Endothelial cell (in vitro differentiated cells): ENCODE measurements around the gene KCNH8. TPM values are rescaled to one million over a fixed set of nuclear protein-coding genes. Genes with fewer than 3 reads are reported as not detected.

Experiments
- DNase-seq: peaks from one replicate; pipeline ENCODE4 v3.0.0; 2021; ENCODE audit warnings: low spot score
- H3K27ac Mint-ChIP-seq: one replicate; pipeline ENCODE4 v1.8.0; 2021; ENCODE audit warnings: mixed read lengths, inconsistent platforms; ENCODE audit not compliant: unreplicated experiment
- H3K27me3 Mint-ChIP-seq: one replicate; pipeline ENCODE4 v1.8.0; 2021; ENCODE audit warnings: mild to moderate bottlenecking, moderate library complexity, mixed read lengths, inconsistent platforms; ENCODE audit not compliant: unreplicated experiment
- H3K36me3 Mint-ChIP-seq: one replicate; pipeline ENCODE4 v1.8.0; 2021; ENCODE audit warnings: mild to moderate bottlenecking, low read depth, mixed read lengths, inconsistent platforms; ENCODE audit not compliant: unreplicated experiment
- H3K4me1 Mint-ChIP-seq: one replicate; pipeline ENCODE4 v1.8.0; 2021; ENCODE audit warnings: mild to moderate bottlenecking, mixed read lengths, inconsistent platforms; ENCODE audit not compliant: unreplicated experiment
- H3K4me3 Mint-ChIP-seq: one replicate; pipeline ENCODE4 v1.8.0; 2021; ENCODE audit warnings: mild to moderate bottlenecking, mixed read lengths, inconsistent platforms; ENCODE audit not compliant: unreplicated experiment
- H3K9me3 Mint-ChIP-seq: one replicate; pipeline ENCODE4 v1.8.0; 2021; ENCODE audit warnings: mixed read lengths, inconsistent platforms; ENCODE audit not compliant: unreplicated experiment
- total RNA-seq: library from RNA; stranded (reverse); fragmentation: NEBNext Ultra II Directional; extraction: Animal tissue kit (Norgen Biotek cat#: 25700); gene quantifications from one replicate; pipeline ENCODE4 v1.2.1, GENCODE V29; 2021; ENCODE audit not compliant: unreplicated experiment
- TF ChIP-seq, protein P1 (sequence below): fragments of 200-600 bp; sonication (generic); IDR thresholded peaks from one replicate; pipeline ENCODE4 v1.5.0; 2021; ENCODE audit warnings: antibody characterized with exemption; ENCODE audit not compliant: unreplicated experiment

Gene KCNH8
- total RNA-seq, 1 donor from 2014 or later = 1.3 TPM

DNA sequence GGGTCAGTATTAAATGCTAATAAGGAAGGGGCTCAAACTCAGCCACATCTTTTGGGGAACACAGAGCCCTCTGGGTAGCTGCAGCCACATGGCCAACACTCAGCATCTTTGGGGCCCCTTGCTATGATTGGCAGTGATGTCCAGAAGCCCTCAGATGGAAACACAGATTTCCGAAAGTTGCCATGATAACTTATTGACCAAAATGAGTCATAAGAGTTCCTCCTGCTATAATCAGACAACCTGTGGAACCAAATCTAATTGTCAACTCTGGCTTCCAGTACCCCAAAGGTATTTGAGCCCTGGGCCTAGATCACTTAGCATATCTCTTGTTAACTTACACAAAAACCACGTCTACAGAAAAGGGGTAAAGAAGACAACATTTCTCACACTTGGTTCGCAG, 392.2 kb downstream of the KCNH8 start:
- no peaks in the 10 kb centered on the region for H3K27me3 Mint-ChIP-seq
- H3K27ac Mint-ChIP-seq = no peak overlapping the region
- no peak for DNase-seq
- peaks cover 11% of the 10 kb centered on the region for H3K4me1 Mint-ChIP-seq
- H3K4me3 Mint-ChIP-seq = no peak overlapping the region
- TF ChIP-seq, protein P1, sequence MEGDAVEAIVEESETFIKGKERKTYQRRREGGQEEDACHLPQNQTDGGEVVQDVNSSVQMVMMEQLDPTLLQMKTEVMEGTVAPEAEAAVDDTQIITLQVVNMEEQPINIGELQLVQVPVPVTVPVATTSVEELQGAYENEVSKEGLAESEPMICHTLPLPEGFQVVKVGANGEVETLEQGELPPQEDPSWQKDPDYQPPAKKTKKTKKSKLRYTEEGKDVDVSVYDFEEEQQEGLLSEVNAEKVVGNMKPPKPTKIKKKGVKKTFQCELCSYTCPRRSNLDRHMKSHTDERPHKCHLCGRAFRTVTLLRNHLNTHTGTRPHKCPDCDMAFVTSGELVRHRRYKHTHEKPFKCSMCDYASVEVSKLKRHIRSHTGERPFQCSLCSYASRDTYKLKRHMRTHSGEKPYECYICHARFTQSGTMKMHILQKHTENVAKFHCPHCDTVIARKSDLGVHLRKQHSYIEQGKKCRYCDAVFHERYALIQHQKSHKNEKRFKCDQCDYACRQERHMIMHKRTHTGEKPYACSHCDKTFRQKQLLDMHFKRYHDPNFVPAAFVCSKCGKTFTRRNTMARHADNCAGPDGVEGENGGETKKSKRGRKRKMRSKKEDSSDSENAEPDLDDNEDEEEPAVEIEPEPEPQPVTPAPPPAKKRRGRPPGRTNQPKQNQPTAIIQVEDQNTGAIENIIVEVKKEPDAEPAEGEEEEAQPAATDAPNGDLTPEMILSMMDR = no peak
- no peaks in the 10 kb centered on the region for H3K9me3 Mint-ChIP-seq
- no peaks in the 10 kb centered on the region for H3K36me3 Mint-ChIP-seq

DNA sequence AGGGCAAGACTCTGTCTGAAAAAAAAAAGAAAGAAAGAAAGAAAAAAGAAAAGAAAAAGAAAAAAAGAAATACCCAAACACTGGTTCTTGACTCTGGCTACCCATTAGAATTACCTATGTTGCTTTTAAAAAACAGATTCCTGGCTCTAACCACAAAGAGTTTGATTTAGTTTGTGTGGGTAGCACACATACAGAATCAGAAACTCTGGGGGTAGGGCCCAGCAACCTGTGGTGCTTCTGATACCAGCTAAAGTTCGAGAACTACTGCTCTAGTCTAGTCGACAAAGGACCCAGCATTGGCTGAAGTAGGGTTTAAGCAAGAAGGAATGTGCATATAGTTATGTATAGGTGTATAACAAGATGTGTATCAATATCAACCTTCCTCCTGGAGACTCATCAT, 393.0 kb downstream of the KCNH8 start:
- TF ChIP-seq, protein P1 = no peak
- no peaks in the 10 kb centered on the region for H3K36me3 Mint-ChIP-seq
- no peaks in the 10 kb centered on the region for H3K9me3 Mint-ChIP-seq
- H3K27ac Mint-ChIP-seq = no peak overlapping the region
- no peaks in the 10 kb centered on the region for H3K27me3 Mint-ChIP-seq
- DNase-seq = no peak
- no peak overlapping the region for H3K4me3 Mint-ChIP-seq
- peaks cover 11% of the 10 kb centered on the region for H3K4me1 Mint-ChIP-seq

DNA sequence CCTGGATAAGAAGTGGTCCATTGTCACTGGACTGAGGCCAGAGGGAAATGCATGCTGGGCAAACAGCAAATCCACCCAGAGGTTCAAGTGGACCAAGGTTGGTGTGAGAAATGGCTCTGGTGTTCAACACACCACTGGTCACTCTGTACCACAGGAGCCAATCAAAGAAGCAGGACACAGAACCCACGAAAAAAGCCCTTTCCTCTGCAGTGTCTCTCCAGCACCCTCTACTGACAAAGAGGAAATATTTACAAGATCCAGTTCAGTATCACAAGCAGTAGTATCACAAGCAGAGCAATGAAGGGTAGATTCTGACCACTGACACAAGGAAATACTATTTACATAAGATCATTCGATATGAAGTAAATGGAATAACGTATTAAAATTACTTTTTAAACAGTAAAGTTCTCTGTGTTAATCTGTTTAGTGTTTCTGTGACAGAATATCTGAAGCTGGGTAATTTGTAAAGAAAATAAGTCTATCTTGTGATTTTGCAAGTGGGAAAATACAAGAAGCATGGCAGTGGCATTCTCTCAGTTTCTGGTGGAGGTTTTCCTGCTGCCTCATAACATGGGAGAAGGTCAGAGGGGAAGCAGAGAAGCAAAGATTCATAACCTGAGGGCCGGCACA, 395.0 kb downstream of the KCNH8 start:
- no peaks in the 10 kb centered on the region for H3K27me3 Mint-ChIP-seq
- peak; percentile 4 for DNase-seq
- H3K9me3 Mint-ChIP-seq = no peaks in the 10 kb centered on the region
- H3K4me3 Mint-ChIP-seq = no peak overlapping the region
- H3K27ac Mint-ChIP-seq = no peak overlapping the region
- H3K36me3 Mint-ChIP-seq = no peaks in the 10 kb centered on the region
- TF ChIP-seq, protein P1 = peak; percentile 44
- H3K4me1 Mint-ChIP-seq = peaks cover 11% of the 10 kb centered on the region

DNA sequence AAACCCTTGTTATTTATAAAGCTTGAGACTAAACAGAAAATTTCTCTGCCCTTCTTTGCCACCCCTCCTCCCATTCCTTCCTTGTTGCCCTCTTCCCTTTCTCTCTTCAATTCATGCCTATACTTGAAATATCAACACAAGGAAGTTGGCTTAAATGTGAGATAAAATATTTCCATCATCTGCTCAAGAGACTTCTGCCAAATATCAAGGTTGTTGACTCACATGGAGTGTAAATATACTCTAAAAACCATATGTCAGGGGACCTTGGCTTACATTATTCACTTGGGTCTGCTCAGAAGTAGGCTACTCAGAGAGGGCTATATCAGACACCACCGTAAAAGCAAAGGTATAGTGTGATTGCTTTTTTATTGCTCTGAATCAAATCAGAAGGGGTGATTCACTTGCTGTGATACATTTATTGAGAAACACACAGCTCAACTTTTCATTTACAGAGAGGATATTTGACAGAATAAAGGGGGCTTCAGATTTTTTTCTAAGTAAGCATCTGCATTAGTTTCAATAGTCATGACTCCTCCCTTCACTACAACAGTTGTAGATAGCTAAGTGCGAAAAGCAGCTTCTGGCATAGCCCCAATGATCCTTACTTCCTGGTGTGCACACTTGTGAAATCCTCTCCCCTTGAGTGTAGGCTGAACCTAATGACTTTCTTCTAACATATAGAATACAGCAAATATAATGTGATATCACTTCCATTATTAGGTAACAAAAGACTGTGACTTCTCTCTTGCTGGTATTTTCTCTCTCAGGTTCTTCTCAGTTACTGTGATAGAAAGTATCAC, 399.6 kb downstream of the KCNH8 start:
- no peak for DNase-seq
- TF ChIP-seq, protein P1 = no peak
- Mint-ChIP-seq H3K4me3 (no peak overlapping the region), H3K27me3 (no peaks in the 10 kb centered on the region), H3K9me3 (no peaks in the 10 kb centered on the region), H3K36me3 (no peaks in the 10 kb centered on the region), H3K27ac (no peak overlapping the region), H3K4me1 (no peaks in the 10 kb centered on the region)

DNA sequence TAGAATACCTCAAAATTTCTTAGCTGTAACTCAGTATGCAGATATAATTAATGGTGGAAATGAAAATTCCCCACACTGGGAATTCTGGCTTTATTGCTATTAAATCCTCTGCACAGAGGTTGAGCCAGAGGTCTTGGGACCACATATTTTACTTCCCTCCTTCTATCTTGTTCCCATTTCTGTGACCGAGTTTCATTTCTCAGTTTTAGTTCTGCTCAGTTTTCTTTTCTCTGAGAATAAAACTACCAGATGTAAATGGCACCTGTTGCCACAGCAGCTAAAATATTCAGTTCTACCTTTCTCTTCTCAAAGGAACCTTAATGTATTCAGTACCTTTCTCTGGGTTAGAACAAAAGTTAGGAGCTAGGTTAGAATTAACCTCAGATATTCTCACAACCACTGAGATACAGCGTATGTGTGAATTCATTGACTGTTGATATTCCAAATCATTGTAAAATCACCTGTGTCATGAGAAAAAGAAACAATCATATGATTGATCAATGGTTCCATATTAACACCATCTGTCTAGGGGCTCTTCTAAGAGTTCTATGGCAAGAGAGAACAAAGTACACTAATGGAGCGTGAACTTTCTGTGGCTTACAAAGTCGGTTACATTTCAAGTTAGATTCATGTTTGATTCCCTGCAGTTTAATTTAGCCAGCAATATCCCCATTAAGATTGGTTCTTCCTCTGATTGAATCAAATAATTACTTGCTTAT, 411.6 kb downstream of the KCNH8 start:
- Mint-ChIP-seq H3K27me3 (no peaks in the 10 kb centered on the region), H3K9me3 (no peaks in the 10 kb centered on the region), H3K4me1 (no peaks in the 10 kb centered on the region), H3K27ac (no peak overlapping the region), H3K36me3 (no peaks in the 10 kb centered on the region), H3K4me3 (no peak overlapping the region)
- DNase-seq = no peak
- TF ChIP-seq, protein P1 = no peak
